Thoracic aorta (tissue), 2 donors: Measurements from ENCODE around the gene GALT. TPM values are rescaled to one million over a fixed set of nuclear protein-coding genes. Genes with fewer than 3 reads are reported as not detected.

Source experiments
- ATAC-seq: fragments of 150-250 bp; one replicate; pipeline ENCODE4 v1.8.0; 2017; ENCODE audit warnings: low read depth; ENCODE audit not compliant: insufficient number of reproducible peaks, low FRiP score
- DNase-seq: peaks from one replicate; pipeline ENCODE4 v3.0.0-alpha.2; 2020; ENCODE audit warnings: low spot score
- H3K27ac ChIP-seq, 2 donors: fragments of 200-600 bp; sonication (generic); 1 replicate in 1 of 2; 2 replicates in 1 of 2; pipeline ENCODE4 v1.5.1; 2016; ENCODE audit warnings: mild to moderate bottlenecking in 2 of 2, moderate library complexity in 2 of 2
- H3K27me3 ChIP-seq: fragments of 200-600 bp; sonication (generic); replicated peaks from 2 replicates; pipeline ENCODE4 v1.6.0; 2016; ENCODE audit warnings: mild to moderate bottlenecking; ENCODE audit not compliant: insufficient read depth
- H3K36me3 ChIP-seq: fragments of 200-600 bp; sonication (generic); one replicate; pipeline ENCODE4 v1.5.1; 2016
- H3K4me1 ChIP-seq, 2 donors: fragments of 200-600 bp; sonication (generic); 1 replicate in 1 of 2; 2 replicates in 1 of 2; pipeline versions ENCODE4 v1.5.1 to v1.6.0; 2016; ENCODE audit warnings: low read depth in 2 of 2, mild to moderate bottlenecking in 1 of 2; ENCODE audit not compliant: control insufficient read depth in 1 of 2
- H3K4me3 ChIP-seq: fragments of 200-600 bp; sonication (generic); 2 replicates; pipeline ENCODE4 v1.5.1; 2016; ENCODE audit warnings: mild to moderate bottlenecking
- H3K9me3 ChIP-seq: fragments of 200-600 bp; sonication (generic); 2 replicates; pipeline ENCODE4 v1.5.1; 2016
- total RNA-seq, 2 donors: library from RNA; depleted of rRNA; stranded (reverse); fragments of >200 nt; gene quantifications; one replicate each; pipeline versions ENCODE4 v1.1.0 to v1.2.3, GENCODE V29; 2016
- TF ChIP-seq, protein P1 (sequence below): fragments of 200-600 bp; sonication (generic); IDR thresholded peaks from one replicate; pipeline ENCODE4 v1.5.1; 2019; ENCODE audit warnings: antibody characterized with exemption

GALT gene
- total RNA-seq, 2 donors from 2014 or later: 67.7 to 78.4 TPM

DNA sequence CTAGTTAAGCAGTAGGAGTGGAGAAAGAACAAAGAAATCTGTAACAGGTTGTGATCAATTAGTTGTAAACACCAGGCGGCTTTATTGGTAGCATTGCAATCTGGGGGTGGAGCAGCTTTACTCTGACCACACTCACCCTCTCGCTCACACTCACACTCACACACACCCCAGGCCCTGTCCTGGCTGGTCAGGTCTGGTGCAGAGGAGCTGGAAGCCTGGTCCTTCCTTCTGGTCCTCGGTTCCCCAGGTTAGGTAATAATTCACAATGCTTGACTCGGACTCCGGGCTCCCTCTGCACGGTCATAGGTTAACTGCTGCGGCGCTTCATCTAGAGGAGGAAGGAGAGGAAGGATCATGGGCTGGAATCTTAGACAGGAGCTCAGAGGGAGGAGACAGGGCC lies 43.0 kb downstream of the GALT start:
- TF ChIP-seq, protein P1, sequence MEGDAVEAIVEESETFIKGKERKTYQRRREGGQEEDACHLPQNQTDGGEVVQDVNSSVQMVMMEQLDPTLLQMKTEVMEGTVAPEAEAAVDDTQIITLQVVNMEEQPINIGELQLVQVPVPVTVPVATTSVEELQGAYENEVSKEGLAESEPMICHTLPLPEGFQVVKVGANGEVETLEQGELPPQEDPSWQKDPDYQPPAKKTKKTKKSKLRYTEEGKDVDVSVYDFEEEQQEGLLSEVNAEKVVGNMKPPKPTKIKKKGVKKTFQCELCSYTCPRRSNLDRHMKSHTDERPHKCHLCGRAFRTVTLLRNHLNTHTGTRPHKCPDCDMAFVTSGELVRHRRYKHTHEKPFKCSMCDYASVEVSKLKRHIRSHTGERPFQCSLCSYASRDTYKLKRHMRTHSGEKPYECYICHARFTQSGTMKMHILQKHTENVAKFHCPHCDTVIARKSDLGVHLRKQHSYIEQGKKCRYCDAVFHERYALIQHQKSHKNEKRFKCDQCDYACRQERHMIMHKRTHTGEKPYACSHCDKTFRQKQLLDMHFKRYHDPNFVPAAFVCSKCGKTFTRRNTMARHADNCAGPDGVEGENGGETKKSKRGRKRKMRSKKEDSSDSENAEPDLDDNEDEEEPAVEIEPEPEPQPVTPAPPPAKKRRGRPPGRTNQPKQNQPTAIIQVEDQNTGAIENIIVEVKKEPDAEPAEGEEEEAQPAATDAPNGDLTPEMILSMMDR: no peak
- no peaks in the 10 kb centered on the region for H3K9me3 ChIP-seq
- no peaks in the 10 kb centered on the region for H3K36me3 ChIP-seq
- peaks cover 3 to 53% of the 10 kb centered on the region in 2 donors for H3K4me1 ChIP-seq
- no peaks in the 10 kb centered on the region for H3K27me3 ChIP-seq
- DNase-seq (no peak), ATAC-seq (no peak)
- no peak overlapping the region for H3K27ac ChIP-seq
- H3K4me3 ChIP-seq: no peak overlapping the region

DNA sequence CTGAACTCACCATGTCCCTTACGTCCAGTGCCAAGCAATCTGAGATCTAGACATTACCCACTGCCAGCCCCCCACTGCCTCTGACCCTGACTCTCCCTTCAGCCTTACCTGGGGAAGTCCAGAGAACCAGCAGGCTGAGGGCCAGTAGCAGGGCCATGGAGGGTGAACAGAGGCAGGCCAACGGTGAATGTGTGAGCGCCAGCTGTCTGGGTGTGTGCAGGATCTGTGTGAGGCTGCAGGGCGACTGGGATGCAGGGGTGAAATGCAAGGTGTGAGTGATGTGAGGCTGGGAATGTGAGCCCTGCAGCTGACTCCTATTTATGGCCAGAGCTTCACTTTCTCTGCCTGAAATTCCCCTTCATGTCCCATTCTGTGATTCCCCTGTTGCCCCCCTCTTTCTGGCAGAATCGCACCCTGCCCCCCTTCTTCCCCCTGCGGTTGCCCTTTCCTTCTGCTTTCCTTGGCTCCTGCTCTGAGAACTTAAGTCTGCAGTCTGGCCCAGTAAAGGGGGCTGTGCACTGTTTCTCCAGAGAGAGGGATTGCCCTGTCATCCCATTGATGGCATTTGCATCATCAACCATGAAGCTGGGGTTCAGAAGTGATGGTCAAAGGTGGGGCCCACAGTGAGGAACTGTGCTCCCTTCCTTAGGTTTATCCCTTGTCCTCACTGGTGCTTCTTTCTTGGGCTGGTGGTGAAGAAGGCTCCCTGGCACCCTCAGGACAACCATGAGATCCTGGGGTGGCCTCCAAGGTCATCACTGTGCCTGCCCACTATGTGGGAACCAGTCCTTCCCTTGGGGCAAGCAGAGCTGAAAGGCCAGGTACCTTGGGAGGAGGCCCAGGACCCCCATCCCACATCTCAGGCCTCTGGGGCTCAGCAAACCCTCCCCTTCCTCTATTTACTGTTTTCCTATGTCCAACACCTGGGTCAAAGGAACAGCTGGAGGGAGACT lies 44.8 kb downstream of the GALT start, which contains the start of gene CCL19:
Gene CCL19 (minus strand): TSS at position 294 of the 953 bp plus-strand sequence. CDS start 137 bp downstream, at position 157.
- H3K27ac ChIP-seq: no peak within 1 kb of the TSS
- no peaks in the 10 kb centered on the region for H3K36me3 ChIP-seq
- no peak for DNase-seq
- no peaks in the 10 kb centered on the region for H3K9me3 ChIP-seq
- ATAC-seq: no peak
- TF ChIP-seq, protein P1: no peak
- no peaks in the 10 kb centered on the region for H3K27me3 ChIP-seq
- H3K4me3 ChIP-seq: no peak within 1 kb of the TSS
- H3K4me1 ChIP-seq: peaks cover 3 to 42% of the 10 kb centered on the region in 2 donors

DNA sequence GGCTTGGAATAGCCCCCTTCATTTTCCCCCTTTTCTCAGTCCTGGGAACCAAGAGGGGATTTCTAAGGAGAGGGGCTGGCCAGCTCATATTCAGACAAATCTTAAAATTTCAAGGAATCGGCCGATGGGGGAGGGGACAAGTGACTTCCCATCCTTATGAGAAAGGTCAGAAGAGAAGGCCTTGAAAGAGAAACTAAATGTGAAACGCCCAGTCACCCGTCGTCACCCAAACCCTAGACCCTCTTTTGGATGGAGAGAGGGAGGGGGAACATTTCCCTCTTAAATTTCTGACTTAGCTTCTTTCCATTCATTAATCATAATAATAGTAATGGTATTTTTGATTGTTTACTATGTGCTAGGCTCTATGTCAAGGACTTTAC lies 45.5 kb downstream of the GALT start:
- no peaks in the 10 kb centered on the region for H3K36me3 ChIP-seq
- H3K4me3 ChIP-seq: no peak overlapping the region
- H3K27ac ChIP-seq: no peak overlapping the region
- H3K27me3 ChIP-seq: no peaks in the 10 kb centered on the region
- no peaks in the 10 kb centered on the region for H3K9me3 ChIP-seq
- TF ChIP-seq, protein P1: no peak
- H3K4me1 ChIP-seq: peaks cover 3 to 35% of the 10 kb centered on the region in 2 donors
- ATAC-seq: no peak
- DNase-seq: no peak

DNA sequence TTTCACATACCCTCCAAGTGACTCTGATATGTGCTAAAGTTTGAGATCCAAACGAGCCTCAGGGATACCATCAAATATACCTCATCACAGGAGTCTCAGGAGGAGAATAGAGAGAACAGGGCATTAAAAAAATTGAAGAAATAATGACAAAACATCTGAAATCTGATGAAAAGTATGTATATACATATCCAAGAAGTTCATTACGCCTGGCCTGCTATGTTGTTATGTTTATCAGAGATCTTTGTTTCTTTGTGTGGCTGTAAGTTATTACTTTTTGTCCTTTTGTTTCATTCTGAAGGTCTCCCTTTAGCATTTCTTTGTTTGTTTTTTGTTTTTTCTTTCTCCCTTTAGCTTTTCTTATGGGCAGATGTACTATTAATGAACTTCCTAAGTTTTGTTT lies 47.1 kb downstream of the GALT start:
- Histone ChIP-seq H3K27ac (no peak overlapping the region), H3K9me3 (no peaks in the 10 kb centered on the region), H3K27me3 (no peaks in the 10 kb centered on the region), H3K4me1 (peaks cover 3 to 21% of the 10 kb centered on the region in 2 donors), H3K4me3 (no peak overlapping the region), H3K36me3 (no peaks in the 10 kb centered on the region)
- DNase-seq: no peak
- ATAC-seq: no peak
- TF ChIP-seq, protein P1: no peak

DNA sequence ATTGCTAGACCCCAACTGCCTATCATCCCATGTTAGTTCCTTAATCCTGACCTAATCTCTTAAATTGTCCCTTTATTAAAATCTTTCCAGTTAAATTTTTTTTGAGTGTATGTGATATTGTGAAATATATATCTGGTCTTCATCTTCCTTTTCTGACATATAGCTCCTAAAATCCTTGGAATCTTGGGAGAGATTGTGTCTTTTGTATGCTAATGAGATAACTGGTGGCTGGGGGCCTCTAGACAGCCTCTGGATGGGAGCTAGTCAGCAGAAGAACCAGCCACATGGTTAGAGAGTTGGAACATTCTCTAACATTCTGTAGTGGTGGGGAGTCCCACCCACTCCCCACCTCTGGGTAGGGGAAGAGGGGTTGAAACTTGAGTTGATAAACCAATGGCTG lies 48.3 kb downstream of the GALT start:
- TF ChIP-seq, protein P1: no peak
- Histone ChIP-seq H3K4me1 (peaks cover 3 to 14% of the 10 kb centered on the region in 2 donors), H3K27ac (no peak overlapping the region), H3K36me3 (no peaks in the 10 kb centered on the region), H3K4me3 (no peak overlapping the region), H3K9me3 (no peaks in the 10 kb centered on the region), H3K27me3 (no peaks in the 10 kb centered on the region)
- DNase-seq (no peak), ATAC-seq (no peak)

Other genes with a start within 250 kb of the GALT start
- 10 to 100 TPM; 19.2 to 20.2 TPM for gene FAM219A, start 188.1 kb upstream of the GALT start, total RNA-seq
- gene DNAI1, start 187.9 kb upstream of the GALT start, total RNA-seq: not detected
- not detected for gene ENHO, start 123.7 kb upstream of the GALT start, total RNA-seq
- gene CNTFR, start 57.0 kb upstream of the GALT start, total RNA-seq: 10 to 100 TPM in 1 of 2 donors, 1 to 10 TPM in 1; 8.7 to 13.7 TPM
- 1 to 10 TPM; 5.5 to 8.7 TPM for gene RPP25L, start 34.6 kb upstream of the GALT start, total RNA-seq
- gene DCTN3, start 26.2 kb upstream of the GALT start, total RNA-seq: 10 to 100 TPM; 48.1 to 70.4 TPM
- not detected for gene ARID3C, start 17.6 kb upstream of the GALT start, total RNA-seq
- 100 to 1,000 TPM in 1 of 2 donors, 10 to 100 TPM in 1; 77.0 to 131 TPM for gene SIGMAR1, start 8.9 kb upstream of the GALT start, total RNA-seq
- gene IL11RA, start 5.5 kb downstream of the GALT start, total RNA-seq: 10 to 100 TPM; 81.3 to 99.0 TPM
- not detected for gene CCL27, start 16.0 kb downstream of the GALT start, total RNA-seq
- 1 to 10 TPM; 5.4 to 8.0 TPM for gene CCL19, start 44.6 kb downstream of the GALT start, total RNA-seq
- 1 to 10 TPM in 1 of 2 donors, not detected in 1; 9.3 TPM for gene CCL21, start 63.5 kb downstream of the GALT start, total RNA-seq